ENCODE data around the gene ANTXR2.

The ANTXR2 gene

GRCh38 chr4:80075995-80076675 lies 3.1 kb upstream of the ANTXR2 start:
- Histone ChIP-seq H3K4me3 (ENCODE audit: low read depth, low read length, poor library complexity, severe bottlenecking) (no peak overlapping the region), H3K9me3 (ENCODE audit: low read length) (no peaks in the 10 kb centered on the region), H3K9ac (ENCODE audit: low read length) (no peak overlapping the region), H3K27ac (ENCODE audit: low read depth, low read length, poor library complexity, severe bottlenecking) (no peak overlapping the region), H3K9me2 (ENCODE audit: low read depth, low read length) (no peaks in the 10 kb centered on the region), H4K20me1 (ENCODE audit: insufficient read depth, low read length) (no peaks in the 10 kb centered on the region), H2AFZ (ENCODE audit: low read length) (no peak overlapping the region), H3K4me2 (ENCODE audit: low read length) (no peak overlapping the region), H3K79me2 (ENCODE audit: insufficient read depth, low read length) (no peaks in the 10 kb centered on the region), H3K27me3 (ENCODE audit: insufficient read depth, low read length) (no peaks in the 10 kb centered on the region), H3K36me3 (ENCODE audit: insufficient read depth, low read length) (no peaks in the 10 kb centered on the region), H3K4me1 (ENCODE audit: insufficient read depth, low read length, severe bottlenecking) (peaks cover 24% of the 10 kb centered on the region), H3F3A (ENCODE audit: insufficient read depth, low read length) (no peaks in the 10 kb centered on the region)
- TF ChIP-seq EZH2 (IDR thresholded peaks at IDR 0.05; ENCODE audit: borderline replicate concordance, low read length): no peak
- TF ChIP-seq CTCF (IDR thresholded peaks at IDR 0.05; ENCODE audit: low read length): no peak

GRCh38 chr4:80074651-80075050 lies 1.6 kb upstream of the ANTXR2 start:
- Histone ChIP-seq H3K4me3 (ENCODE audit: low read depth, low read length, poor library complexity, severe bottlenecking) (no peak overlapping the region), H3K9me3 (ENCODE audit: low read length) (no peaks in the 10 kb centered on the region), H3K27ac (ENCODE audit: low read depth, low read length, poor library complexity, severe bottlenecking) (no peak overlapping the region), H3K9me2 (ENCODE audit: low read depth, low read length) (no peaks in the 10 kb centered on the region), H3K36me3 (ENCODE audit: insufficient read depth, low read length) (no peaks in the 10 kb centered on the region), H4K20me1 (ENCODE audit: insufficient read depth, low read length) (no peaks in the 10 kb centered on the region), H3K9ac (ENCODE audit: low read length) (no peak overlapping the region), H3K4me1 (ENCODE audit: insufficient read depth, low read length, severe bottlenecking) (peaks cover 24% of the 10 kb centered on the region), H3K79me2 (ENCODE audit: insufficient read depth, low read length) (no peaks in the 10 kb centered on the region), H3F3A (ENCODE audit: insufficient read depth, low read length) (no peaks in the 10 kb centered on the region), H3K27me3 (ENCODE audit: insufficient read depth, low read length) (no peaks in the 10 kb centered on the region), H2AFZ (ENCODE audit: low read length) (no peak overlapping the region), H3K4me2 (ENCODE audit: low read length) (no peak overlapping the region)
- no peak for TF ChIP-seq CTCF (IDR thresholded peaks at IDR 0.05; ENCODE audit: low read length)
- no peak for TF ChIP-seq EZH2 (IDR thresholded peaks at IDR 0.05; ENCODE audit: borderline replicate concordance, low read length)

- H2AFZ ChIP-seq (ENCODE audit: low read length): no peak overlapping the region
- H3K4me1 ChIP-seq (ENCODE audit: insufficient read depth, low read length, severe bottlenecking): peaks cover 24% of the 10 kb centered on the region
Measured at GRCh38 chr4:80074069-80074468, 1.0 kb upstream of the ANTXR2 start.

More at GRCh38 chr4:80074069-80074468, 1.0 kb upstream of the ANTXR2 start:
- H3K79me2 ChIP-seq (ENCODE audit: insufficient read depth, low read length): no peaks in the 10 kb centered on the region
- no peaks in the 10 kb centered on the region for H3K36me3 ChIP-seq (ENCODE audit: insufficient read depth, low read length)
- H3K9me2 ChIP-seq (ENCODE audit: low read depth, low read length): no peaks in the 10 kb centered on the region
- H3K27me3 ChIP-seq (ENCODE audit: insufficient read depth, low read length): no peaks in the 10 kb centered on the region
- H3K4me3 ChIP-seq (ENCODE audit: low read depth, low read length, poor library complexity, severe bottlenecking): no peak overlapping the region
- H3F3A ChIP-seq (ENCODE audit: insufficient read depth, low read length): no peaks in the 10 kb centered on the region
- no peak overlapping the region for H3K9ac ChIP-seq (ENCODE audit: low read length)
- no peak overlapping the region for H3K4me2 ChIP-seq (ENCODE audit: low read length)
- no peaks in the 10 kb centered on the region for H3K9me3 ChIP-seq (ENCODE audit: low read length)
- TF ChIP-seq CTCF (IDR thresholded peaks at IDR 0.05; ENCODE audit: low read length) (no peak), EZH2 (IDR thresholded peaks at IDR 0.05; ENCODE audit: borderline replicate concordance, low read length) (no peak)
- no peak overlapping the region for H3K27ac ChIP-seq (ENCODE audit: low read depth, low read length, poor library complexity, severe bottlenecking)
- no peaks in the 10 kb centered on the region for H4K20me1 ChIP-seq (ENCODE audit: insufficient read depth, low read length)
